Nephron progenitor cell (in vitro differentiated cells): Measurements from ENCODE around the gene TMEM100.

ENCODE experiments used
- DNase-seq: peaks from one replicate; pipeline ENCODE4 v3.0.0; 2021
- H3K27ac Mint-ChIP-seq: 2 replicates; pipeline ENCODE4 v1.8.0; 2021; ENCODE audit warnings: mild to moderate bottlenecking, moderate library complexity, mixed read lengths
- H3K27me3 Mint-ChIP-seq: 2 replicates; pipeline ENCODE4 v1.8.0; 2021; ENCODE audit warnings: mild to moderate bottlenecking, low read depth, mixed read lengths; ENCODE audit not compliant: poor library complexity
- H3K36me3 Mint-ChIP-seq: 2 replicates; pipeline ENCODE4 v1.8.0; 2021; ENCODE audit warnings: low read depth, mixed read lengths
- H3K4me1 Mint-ChIP-seq: 2 replicates; pipeline ENCODE4 v1.8.0; 2021; ENCODE audit warnings: mixed read lengths
- H3K4me3 Mint-ChIP-seq: 2 replicates; pipeline ENCODE4 v1.8.0; 2021; ENCODE audit warnings: mild to moderate bottlenecking, moderate library complexity, mixed read lengths
- H3K9me3 Mint-ChIP-seq: 2 replicates; pipeline ENCODE4 v1.8.0; 2021; ENCODE audit warnings: mild to moderate bottlenecking, moderate library complexity, mixed read lengths
- CTCF ChIP-seq: fragments of 200-600 bp; sonication (generic); IDR thresholded peaks from 2 replicates; pipeline ENCODE4 v1.5.0; 2021; ENCODE audit warnings: antibody characterized with exemption

TMEM100 gene

GRCh38 chr17:55734128-55734781 lies 11.6 kb upstream of the TMEM100 start:
- no peaks in the 10 kb centered on the region for H3K36me3 Mint-ChIP-seq
- H3K27ac Mint-ChIP-seq: peak overlapping the region; percentile 80
- H3K4me3 Mint-ChIP-seq: peak overlapping the region; percentile 41
- peaks cover 57% of the 10 kb centered on the region for H3K4me1 Mint-ChIP-seq
- no peaks in the 10 kb centered on the region for H3K9me3 Mint-ChIP-seq
- TF ChIP-seq CTCF: no peak
- no peaks in the 10 kb centered on the region for H3K27me3 Mint-ChIP-seq
- DNase-seq: peak; percentile 20

GRCh38 chr17:55731586-55732250 lies 9.1 kb upstream of the TMEM100 start:
- Mint-ChIP-seq H3K9me3 (no peaks in the 10 kb centered on the region), H3K36me3 (no peaks in the 10 kb centered on the region), H3K27ac (peak overlapping the region; percentile 92), H3K4me3 (peak overlapping the region; percentile 73), H3K4me1 (peaks cover 77% of the 10 kb centered on the region), H3K27me3 (no peaks in the 10 kb centered on the region)
- DNase-seq: no peak
- TF ChIP-seq CTCF: no peak

GRCh38 chr17:55730808-55731207 lies 8.1 kb upstream of the TMEM100 start:
- Mint-ChIP-seq H3K9me3 (no peaks in the 10 kb centered on the region), H3K4me3 (no peak overlapping the region), H3K27me3 (no peaks in the 10 kb centered on the region), H3K36me3 (no peaks in the 10 kb centered on the region), H3K27ac (no peak overlapping the region), H3K4me1 (peaks cover 86% of the 10 kb centered on the region)
- no peak for DNase-seq
- TF ChIP-seq CTCF: no peak

- Mint-ChIP-seq H3K4me1 (peaks cover 90% of the 10 kb centered on the region), H3K27ac (no peak overlapping the region), H3K4me3 (no peak overlapping the region), H3K9me3 (no peaks in the 10 kb centered on the region), H3K36me3 (no peaks in the 10 kb centered on the region), H3K27me3 (no peaks in the 10 kb centered on the region)
- no peak for DNase-seq
- TF ChIP-seq CTCF: no peak
Observed at GRCh38 chr17:55730380-55730779, 7.7 kb upstream of the TMEM100 start.

GRCh38 chr17:55729484-55729883 lies 6.8 kb upstream of the TMEM100 start:
- Mint-ChIP-seq H3K27ac (no peak overlapping the region), H3K36me3 (no peaks in the 10 kb centered on the region), H3K27me3 (no peaks in the 10 kb centered on the region), H3K4me1 (peaks cover 90% of the 10 kb centered on the region), H3K9me3 (no peaks in the 10 kb centered on the region), H3K4me3 (no peak overlapping the region)
- DNase-seq: no peak
- TF ChIP-seq CTCF: no peak

GRCh38 chr17:55728833-55729232 lies 6.2 kb upstream of the TMEM100 start:
- no peaks in the 10 kb centered on the region for H3K9me3 Mint-ChIP-seq
- H3K36me3 Mint-ChIP-seq: no peaks in the 10 kb centered on the region
- no peak for TF ChIP-seq CTCF
- peaks cover 90% of the 10 kb centered on the region for H3K4me1 Mint-ChIP-seq
- DNase-seq: no peak
- H3K27me3 Mint-ChIP-seq: no peaks in the 10 kb centered on the region
- H3K27ac Mint-ChIP-seq: peak overlapping the region; percentile 75
- no peak overlapping the region for H3K4me3 Mint-ChIP-seq
